ENCODE measurements around the gene DCLRE1B. TPM values are rescaled to one million over a fixed set of nuclear protein-coding genes. Genes with fewer than 3 reads are reported as not detected.

The DCLRE1B gene
- polyA plus RNA-seq, 1 experiment = 2.7 TPM

DNA sequence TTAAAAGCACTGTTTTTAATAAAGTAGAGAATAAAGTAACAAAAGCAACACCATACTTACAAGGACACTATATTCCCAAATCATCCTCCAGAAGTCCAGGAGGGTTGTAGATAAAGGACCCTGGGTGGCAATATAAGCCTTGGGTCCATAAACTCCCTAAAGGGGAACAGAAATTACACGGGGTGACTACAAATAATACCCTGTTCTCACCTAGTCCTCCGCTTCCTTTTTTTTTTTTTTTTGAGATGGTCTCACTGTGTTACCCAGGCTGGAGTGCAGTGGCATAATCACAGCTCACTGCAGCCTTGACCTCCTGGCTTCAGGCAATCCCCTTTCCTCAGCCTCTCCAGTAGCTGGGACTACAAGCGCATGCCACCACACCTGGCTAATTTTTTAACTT, 46.7 kb upstream of the DCLRE1B start:
- TF ChIP-seq, protein P1, sequence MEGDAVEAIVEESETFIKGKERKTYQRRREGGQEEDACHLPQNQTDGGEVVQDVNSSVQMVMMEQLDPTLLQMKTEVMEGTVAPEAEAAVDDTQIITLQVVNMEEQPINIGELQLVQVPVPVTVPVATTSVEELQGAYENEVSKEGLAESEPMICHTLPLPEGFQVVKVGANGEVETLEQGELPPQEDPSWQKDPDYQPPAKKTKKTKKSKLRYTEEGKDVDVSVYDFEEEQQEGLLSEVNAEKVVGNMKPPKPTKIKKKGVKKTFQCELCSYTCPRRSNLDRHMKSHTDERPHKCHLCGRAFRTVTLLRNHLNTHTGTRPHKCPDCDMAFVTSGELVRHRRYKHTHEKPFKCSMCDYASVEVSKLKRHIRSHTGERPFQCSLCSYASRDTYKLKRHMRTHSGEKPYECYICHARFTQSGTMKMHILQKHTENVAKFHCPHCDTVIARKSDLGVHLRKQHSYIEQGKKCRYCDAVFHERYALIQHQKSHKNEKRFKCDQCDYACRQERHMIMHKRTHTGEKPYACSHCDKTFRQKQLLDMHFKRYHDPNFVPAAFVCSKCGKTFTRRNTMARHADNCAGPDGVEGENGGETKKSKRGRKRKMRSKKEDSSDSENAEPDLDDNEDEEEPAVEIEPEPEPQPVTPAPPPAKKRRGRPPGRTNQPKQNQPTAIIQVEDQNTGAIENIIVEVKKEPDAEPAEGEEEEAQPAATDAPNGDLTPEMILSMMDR (IDR thresholded peaks at IDR 0.05; ENCODE audit: low read depth, low read length) = no peak
- POLR2A ChIA-PET = no interaction called here
- Histone ChIP-seq H3K9me3 (ENCODE audit: control insufficient read depth, insufficient read depth, low read length) (no peaks in the 10 kb centered on the region), H3K27me3 (ENCODE audit: control insufficient read depth, insufficient read depth, low read length) (no peaks in the 10 kb centered on the region), H3K27ac (ENCODE audit: low read depth, low read length) (no peak overlapping the region), H3K4me3 (ENCODE audit: low read depth, low read length) (no peak overlapping the region)
- CTCF ChIA-PET = interaction anchor here (3.4 kb wide), 1 partner anchor 23 kb away, joined by 30 read pairs; no protein-coding TSS in a partner anchor
- no peak for DNase-seq (ENCODE audit: low read depth, low spot score)

DNA sequence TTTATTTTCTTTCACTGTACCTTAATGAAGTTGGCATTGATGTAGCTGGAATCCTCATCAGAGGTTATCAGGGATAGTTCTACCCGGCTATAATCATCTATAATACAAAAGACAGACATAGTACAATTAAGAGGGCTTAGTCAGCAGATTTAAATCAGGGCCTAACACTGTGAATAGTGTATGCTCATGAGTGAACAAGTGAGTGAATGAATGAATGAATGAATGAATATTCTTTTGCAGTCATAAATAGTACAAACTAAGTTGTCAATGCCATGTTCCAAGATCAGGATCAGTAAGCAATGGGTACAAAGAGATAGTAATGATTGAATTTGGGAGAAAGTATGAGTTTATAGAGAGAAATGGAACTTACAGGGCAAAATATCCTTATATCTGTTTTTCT, 46.1 kb upstream of the DCLRE1B start:
- no peak for DNase-seq (ENCODE audit: low read depth, low spot score)
- no peak overlapping the region for H3K4me3 ChIP-seq (ENCODE audit: low read depth, low read length)
- TF ChIP-seq, protein P1 (IDR thresholded peaks at IDR 0.05; ENCODE audit: low read depth, low read length) = no peak
- POLR2A ChIA-PET = no interaction called here
- CTCF ChIA-PET = interaction anchor here (0.9 to 3.4 kb wide), 3 partner anchors 23 to 100 kb away, joined by 5 to 30 read pairs (median 5); partner anchors contain the start of gene PHTF1
- H3K27ac ChIP-seq (ENCODE audit: low read depth, low read length) = no peak overlapping the region
- H3K27me3 ChIP-seq (ENCODE audit: control insufficient read depth, insufficient read depth, low read length) = no peaks in the 10 kb centered on the region
- no peaks in the 10 kb centered on the region for H3K9me3 ChIP-seq (ENCODE audit: control insufficient read depth, insufficient read depth, low read length)

DNA sequence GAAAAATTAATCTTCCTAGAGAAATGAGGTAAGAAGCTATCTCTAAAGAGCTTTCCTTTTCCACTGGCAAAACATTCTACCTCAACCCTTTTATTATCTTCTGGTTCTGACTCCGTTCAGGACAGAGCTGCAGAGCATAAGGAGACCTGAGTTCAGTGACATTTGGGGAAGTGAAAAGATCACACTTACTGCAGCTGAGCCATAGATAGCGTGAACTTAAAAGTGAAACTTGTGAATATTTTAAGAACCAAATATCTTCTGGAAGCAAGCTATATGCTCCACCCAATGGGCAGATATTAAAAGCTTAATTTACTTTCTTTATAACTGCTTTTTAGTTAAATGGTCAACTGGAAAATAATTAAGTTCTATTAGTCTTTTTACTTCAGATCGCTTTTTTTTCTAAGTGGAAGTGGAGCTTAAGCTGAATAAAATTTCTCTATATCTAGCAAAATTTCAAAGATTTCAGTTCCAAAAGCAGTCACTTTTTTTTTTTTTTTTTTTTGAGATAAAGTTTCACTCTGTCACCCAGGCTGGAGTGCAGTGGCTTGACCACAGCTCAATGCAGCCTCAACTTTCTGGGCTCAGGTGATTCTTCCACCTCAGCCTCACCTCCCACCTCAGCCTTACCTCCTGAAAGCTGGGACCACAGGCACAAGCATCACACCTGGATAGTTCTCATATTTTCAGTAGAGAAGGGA, 45.5 kb upstream of the DCLRE1B start:
- no peak for DNase-seq (ENCODE audit: low read depth, low spot score)
- ChIA-PET CTCF (interaction anchor here (0.7 to 3.4 kb wide), 4 partner anchors 24 to 952 kb away, joined by 3 to 30 read pairs (median 5); partner anchors contain the start of gene PHTF1), POLR2A (no interaction called here)
- Histone ChIP-seq H3K9me3 (ENCODE audit: control insufficient read depth, insufficient read depth, low read length) (no peaks in the 10 kb centered on the region), H3K27ac (ENCODE audit: low read depth, low read length) (no peak overlapping the region), H3K4me3 (ENCODE audit: low read depth, low read length) (no peak overlapping the region), H3K27me3 (ENCODE audit: control insufficient read depth, insufficient read depth, low read length) (no peaks in the 10 kb centered on the region)
- TF ChIP-seq, protein P1 (IDR thresholded peaks at IDR 0.05; ENCODE audit: low read depth, low read length) = no peak

DNA sequence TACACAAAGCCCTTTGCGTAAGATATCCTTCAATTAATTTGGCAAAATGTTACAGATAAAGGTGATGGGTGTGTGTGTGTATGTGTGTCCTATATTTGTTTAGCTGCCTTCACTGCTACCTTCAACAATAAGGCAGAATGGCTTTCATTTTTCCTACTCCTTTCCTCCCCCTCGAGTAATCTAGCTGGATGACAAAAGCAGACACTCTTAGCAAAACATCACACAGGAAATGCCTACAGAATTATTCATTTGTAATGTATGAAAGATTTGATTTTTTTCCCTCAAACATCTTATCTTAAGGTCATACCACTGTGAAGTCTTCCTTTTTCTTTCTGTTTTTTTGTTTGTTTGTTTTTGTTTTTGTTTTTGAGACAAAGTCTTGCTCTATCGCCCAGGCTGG, 44.2 kb upstream of the DCLRE1B start:
- peak overlapping the region; percentile 42 for H3K27ac ChIP-seq (ENCODE audit: low read depth, low read length)
- ChIA-PET POLR2A (interaction anchor here (0.6 kb wide), 1 partner anchor 60 kb away, joined by 4 read pairs; no protein-coding TSS in a partner anchor), CTCF (interaction anchor here (3.4 kb wide), 1 partner anchor 25 kb away, joined by 30 read pairs; no protein-coding TSS in a partner anchor)
- H3K4me3 ChIP-seq (ENCODE audit: low read depth, low read length) = no peak overlapping the region
- TF ChIP-seq, protein P1 (IDR thresholded peaks at IDR 0.05; ENCODE audit: low read depth, low read length) = no peak
- no peaks in the 10 kb centered on the region for H3K27me3 ChIP-seq (ENCODE audit: control insufficient read depth, insufficient read depth, low read length)
- no peaks in the 10 kb centered on the region for H3K9me3 ChIP-seq (ENCODE audit: control insufficient read depth, insufficient read depth, low read length)
- peak; percentile 23 for DNase-seq (ENCODE audit: low read depth, low spot score)

DNA sequence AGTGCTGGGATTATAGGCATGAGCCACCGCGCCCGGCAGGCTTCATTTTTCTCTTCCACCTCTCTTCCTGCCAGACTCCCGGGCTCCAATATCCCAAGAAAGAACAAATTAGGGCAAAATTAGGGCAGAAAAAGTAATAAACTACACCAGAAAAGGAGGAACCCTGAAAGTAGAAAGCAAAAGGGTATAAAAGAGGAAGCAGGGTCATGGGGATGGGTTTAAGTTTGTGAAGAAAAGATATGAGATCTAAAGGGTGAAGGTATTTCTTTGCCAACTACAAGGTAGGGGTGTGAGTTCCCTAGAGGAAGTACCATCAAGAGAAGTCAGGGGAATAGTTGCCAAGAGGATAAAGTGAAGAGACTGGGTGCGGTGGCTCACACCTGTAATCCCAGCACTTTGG, 43.5 kb upstream of the DCLRE1B start:
- ChIA-PET POLR2A (no interaction called here), CTCF (no interaction called here)
- Histone ChIP-seq H3K4me3 (ENCODE audit: low read depth, low read length) (no peak overlapping the region), H3K9me3 (ENCODE audit: control insufficient read depth, insufficient read depth, low read length) (no peaks in the 10 kb centered on the region), H3K27me3 (ENCODE audit: control insufficient read depth, insufficient read depth, low read length) (no peaks in the 10 kb centered on the region), H3K27ac (ENCODE audit: low read depth, low read length) (no peak overlapping the region)
- no peak for DNase-seq (ENCODE audit: low read depth, low spot score)
- TF ChIP-seq, protein P1 (IDR thresholded peaks at IDR 0.05; ENCODE audit: low read depth, low read length) = no peak
